Prostate gland (tissue), 2 donors: ENCODE data around the gene MPP2.

Experiments used
- POLR2AphosphoS5 ChIP-seq: sonication (generic); formaldehyde crosslinking; IDR thresholded peaks from one replicate; pipeline ENCODE4 v1.6.1; 2017; ENCODE audit warnings: antibody characterized with exemption
- TF ChIP-seq, protein P1 (sequence below), 4 experiments: fragments of 200-600 bp in 2 of 4; fragments of 450-650 bp in 2 of 4; sonication (generic) in 2 of 4; IDR thresholded peaks; 1 replicate in 3 of 4; 2 replicates in 1 of 4; pipeline ENCODE4 v1.5.1; 2016 to 2019; ENCODE audit warnings: antibody characterized with exemption in 4 of 4, mild to moderate bottlenecking in 2 of 4, moderate library complexity in 2 of 4

DNA sequence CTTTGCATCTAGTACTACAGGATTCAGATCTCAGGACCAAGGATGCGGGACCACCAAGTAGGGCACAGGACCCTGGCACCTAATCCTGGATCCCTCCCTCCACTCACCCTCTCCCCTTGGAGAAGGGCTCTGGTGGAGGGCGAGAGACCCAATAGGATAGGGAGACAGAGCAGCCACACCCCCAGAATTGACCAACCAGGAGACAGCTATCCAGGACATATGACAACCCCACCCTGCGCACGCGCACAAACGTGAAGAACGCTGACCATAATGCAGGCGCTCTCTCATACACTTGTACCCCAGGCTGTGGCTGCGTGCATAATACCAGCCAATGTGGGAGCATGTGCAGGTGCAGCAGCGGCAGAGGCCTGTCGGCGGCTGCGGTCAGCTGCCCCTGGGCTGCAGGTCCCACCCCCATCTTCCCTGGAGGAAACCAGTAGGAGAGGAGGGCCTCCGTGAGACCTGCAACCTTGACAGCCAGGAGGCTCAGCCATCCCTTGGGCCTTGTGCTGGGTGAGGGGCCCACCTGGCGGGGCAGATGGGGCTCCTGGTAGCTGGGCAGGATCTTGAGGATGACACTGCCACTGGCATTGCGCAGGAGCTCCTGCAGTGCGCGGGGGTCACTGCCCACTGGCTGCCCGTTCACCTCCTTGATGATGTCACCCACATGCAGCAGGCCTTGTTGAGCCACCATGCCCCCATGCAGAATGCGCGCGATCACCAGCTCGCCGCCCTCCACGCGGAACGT is 25.4 kb downstream of the MPP2 start:
- TF ChIP-seq, protein P1, sequence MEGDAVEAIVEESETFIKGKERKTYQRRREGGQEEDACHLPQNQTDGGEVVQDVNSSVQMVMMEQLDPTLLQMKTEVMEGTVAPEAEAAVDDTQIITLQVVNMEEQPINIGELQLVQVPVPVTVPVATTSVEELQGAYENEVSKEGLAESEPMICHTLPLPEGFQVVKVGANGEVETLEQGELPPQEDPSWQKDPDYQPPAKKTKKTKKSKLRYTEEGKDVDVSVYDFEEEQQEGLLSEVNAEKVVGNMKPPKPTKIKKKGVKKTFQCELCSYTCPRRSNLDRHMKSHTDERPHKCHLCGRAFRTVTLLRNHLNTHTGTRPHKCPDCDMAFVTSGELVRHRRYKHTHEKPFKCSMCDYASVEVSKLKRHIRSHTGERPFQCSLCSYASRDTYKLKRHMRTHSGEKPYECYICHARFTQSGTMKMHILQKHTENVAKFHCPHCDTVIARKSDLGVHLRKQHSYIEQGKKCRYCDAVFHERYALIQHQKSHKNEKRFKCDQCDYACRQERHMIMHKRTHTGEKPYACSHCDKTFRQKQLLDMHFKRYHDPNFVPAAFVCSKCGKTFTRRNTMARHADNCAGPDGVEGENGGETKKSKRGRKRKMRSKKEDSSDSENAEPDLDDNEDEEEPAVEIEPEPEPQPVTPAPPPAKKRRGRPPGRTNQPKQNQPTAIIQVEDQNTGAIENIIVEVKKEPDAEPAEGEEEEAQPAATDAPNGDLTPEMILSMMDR (IDR thresholded peaks at IDR 0.05) = no peak
- no peak for TF ChIP-seq POLR2AphosphoS5
